Hepatocyte (in vitro differentiated cells): Measurements from ENCODE around the gene BICDL1. TPM values are rescaled to one million over a fixed set of nuclear protein-coding genes. Genes with fewer than 3 reads are reported as not detected.
A peak's percentile ranks its signal among the peaks of the same experiment; 100 is the strongest.

ENCODE experiments used
- DNase-seq: peaks from one replicate; pipeline ENCODE4 v3.0.0-alpha.2; 2016; ENCODE audit warnings: low spot score
- H2AFZ ChIP-seq: fragments of 200-600 bp; sonication (generic); 2 replicates; pipeline ENCODE4 v1.6.0; 2016; ENCODE audit warnings: antibody characterized with exemption, mild to moderate bottlenecking
- H3K27ac ChIP-seq: fragments of 200-600 bp; sonication (generic); 2 replicates; pipeline ENCODE4 v1.5.1; 2016; ENCODE audit warnings: mild to moderate bottlenecking
- H3K27me3 ChIP-seq: fragments of 200-600 bp; sonication (generic); 2 replicates; pipeline ENCODE4 v1.6.1; 2016
- H3K36me3 ChIP-seq: fragments of 200-600 bp; sonication (generic); replicated peaks from 2 replicates; pipeline ENCODE4 v1.5.1; 2016; ENCODE audit warnings: low read depth; ENCODE audit not compliant: insufficient read depth
- H3K4me1 ChIP-seq: fragments of 200-600 bp; sonication (generic); 2 replicates; pipeline ENCODE4 v1.5.1; 2016; ENCODE audit warnings: mild to moderate bottlenecking, moderate library complexity; ENCODE audit not compliant: insufficient read depth
- H3K4me2 ChIP-seq: fragments of 200-600 bp; sonication (generic); 2 replicates; pipeline ENCODE4 v1.6.0; 2016
- H3K4me3 ChIP-seq: fragments of 200-600 bp; sonication (generic); 2 replicates; pipeline ENCODE4 v1.5.1; 2016; ENCODE audit warnings: mild to moderate bottlenecking
- H3K79me2 ChIP-seq: fragments of 200-600 bp; sonication (generic); 2 replicates; pipeline ENCODE4 v1.6.0; 2017; ENCODE audit warnings: mild to moderate bottlenecking
- H3K9me2 ChIP-seq: fragments of 200-600 bp; sonication (generic); replicated peaks from 2 replicates; pipeline ENCODE4 v1.6.0; 2017; ENCODE audit warnings: mild to moderate bottlenecking; ENCODE audit not compliant: insufficient read depth
- H3K9me3 ChIP-seq: fragments of 200-600 bp; sonication (generic); 2 replicates; pipeline ENCODE4 v1.5.1; 2016; ENCODE audit warnings: low read depth, mild to moderate bottlenecking
- H4K20me1 ChIP-seq: fragments of 200-600 bp; sonication (generic); 2 replicates; pipeline ENCODE4 v1.6.0; 2016; ENCODE audit warnings: mild to moderate bottlenecking; ENCODE audit not compliant: insufficient read depth, poor library complexity, severe bottlenecking
- CTCF ChIP-seq: fragments of 200-600 bp; sonication (generic); IDR thresholded peaks from 2 replicates; pipeline ENCODE4 v1.5.1; 2016; ENCODE audit warnings: antibody characterized with exemption, mild to moderate bottlenecking; ENCODE audit not compliant: poor library complexity
- EZH2 ChIP-seq: fragments of 200-600 bp; sonication (generic); IDR thresholded peaks from 2 replicates; pipeline ENCODE4 v1.6.1; 2016; ENCODE audit warnings: antibody characterized with exemption, mild to moderate bottlenecking, borderline replicate concordance
- EZH2phosphoT487 ChIP-seq: fragments of 200-600 bp; sonication (generic); IDR thresholded peaks from one replicate; pipeline ENCODE4 v1.6.1; 2018; ENCODE audit warnings: antibody characterized with exemption, mild to moderate bottlenecking, low read depth, moderate library complexity; ENCODE audit not compliant: unreplicated experiment, severe bottlenecking
- WGBS: methylation state at CpG from one replicate; pipeline ENCODE4 v1.1.6; 2016; ENCODE audit warnings: low lambda C conversion rate; ENCODE audit errors: missing lambda C conversion rate; 5-methylcytosine and 5-hydroxymethylcytosine counted together
- polyA plus RNA-seq: library from polyadenylated mRNA; unstranded; fragments of >200 nt; fragmentation: Nextera tagmentation; extraction: Ambion mirVana; gene quantifications from 2 replicates; pipeline ENCODE4 v1.2.1, GENCODE V29; 2016
- total RNA-seq: library from RNA; depleted of rRNA; stranded (reverse); fragments of >200 nt; gene quantifications from 2 replicates; pipeline ENCODE4 v1.2.3, GENCODE V29; 2014

The BICDL1 gene
- total and polyA plus RNA-seq, 2 experiments from 2014 or later = 10.6 to 21.9 TPM

- no peak for DNase-seq
- no peak overlapping the region for H3K4me2 ChIP-seq
- no peaks in the 10 kb centered on the region for H4K20me1 ChIP-seq
- no peaks in the 10 kb centered on the region for H3K36me3 ChIP-seq
- H3K27me3 ChIP-seq = no peaks in the 10 kb centered on the region
- H2AFZ ChIP-seq = no peak overlapping the region
- H3K27ac ChIP-seq = no peak overlapping the region
- no peaks in the 10 kb centered on the region for H3K9me2 ChIP-seq
- H3K9me3 ChIP-seq = no peaks in the 10 kb centered on the region
- H3K4me3 ChIP-seq = no peak overlapping the region
- WGBS = 55% methylated on average over 3 of the region's 3 CpGs
- no peaks in the 10 kb centered on the region for H3K79me2 ChIP-seq
- no peak for TF ChIP-seq EZH2
- TF ChIP-seq CTCF = no peak
- TF ChIP-seq EZH2phosphoT487 = no peak
- H3K4me1 ChIP-seq = no peaks in the 10 kb centered on the region
Measured at GRCh38 chr12:120007272-120007671, 18.2 kb downstream of the BICDL1 start.

GRCh38 chr12:120010661-120011230 is 21.7 kb downstream of the BICDL1 start:
- H3K27ac ChIP-seq = no peak overlapping the region
- H3K9me2 ChIP-seq = no peaks in the 10 kb centered on the region
- no peak overlapping the region for H3K4me3 ChIP-seq
- no peaks in the 10 kb centered on the region for H3K4me1 ChIP-seq
- no peak overlapping the region for H2AFZ ChIP-seq
- WGBS = 83% methylated on average over 5 of the region's 5 CpGs
- no peak for TF ChIP-seq EZH2phosphoT487
- TF ChIP-seq EZH2 = no peak
- TF ChIP-seq CTCF = no peak
- no peak overlapping the region for H3K4me2 ChIP-seq
- no peak for DNase-seq
- no peaks in the 10 kb centered on the region for H3K27me3 ChIP-seq
- no peaks in the 10 kb centered on the region for H3K79me2 ChIP-seq
- H3K9me3 ChIP-seq = no peaks in the 10 kb centered on the region
- H4K20me1 ChIP-seq = no peaks in the 10 kb centered on the region
- H3K36me3 ChIP-seq = no peaks in the 10 kb centered on the region

- Histone ChIP-seq H2AFZ (no peak overlapping the region), H3K36me3 (no peaks in the 10 kb centered on the region), H3K27me3 (no peaks in the 10 kb centered on the region), H3K4me2 (no peak overlapping the region), H3K4me1 (no peaks in the 10 kb centered on the region), H3K9me3 (no peaks in the 10 kb centered on the region), H3K9me2 (no peaks in the 10 kb centered on the region), H4K20me1 (no peaks in the 10 kb centered on the region), H3K79me2 (no peaks in the 10 kb centered on the region), H3K27ac (no peak overlapping the region), H3K4me3 (no peak overlapping the region)
- TF ChIP-seq EZH2 = no peak
- no peak for TF ChIP-seq EZH2phosphoT487
- no peak for TF ChIP-seq CTCF
- peak; percentile 38 for DNase-seq
- 80% methylated on average over 10 of the region's 10 CpGs for WGBS
Measured at GRCh38 chr12:120012067-120012621, 23.1 kb downstream of the BICDL1 start.
